HG02884 (cell line): ENCODE results near the gene ORM2.
"Not testable (repeated sequence)": the region's sequence is repeated elsewhere in the genome, so short reads cannot be mapped to it uniquely, and the experiment has no call there.

Experiments used
- ATAC-seq: cut with Tn5 transposase; IDR thresholded peaks from one replicate; pipeline ENCODE4 v1.9.1; 2021; ENCODE audit warnings: mild to moderate bottlenecking, moderate library complexity; ENCODE audit not compliant: unreplicated experiment

ORM2 gene

DNA sequence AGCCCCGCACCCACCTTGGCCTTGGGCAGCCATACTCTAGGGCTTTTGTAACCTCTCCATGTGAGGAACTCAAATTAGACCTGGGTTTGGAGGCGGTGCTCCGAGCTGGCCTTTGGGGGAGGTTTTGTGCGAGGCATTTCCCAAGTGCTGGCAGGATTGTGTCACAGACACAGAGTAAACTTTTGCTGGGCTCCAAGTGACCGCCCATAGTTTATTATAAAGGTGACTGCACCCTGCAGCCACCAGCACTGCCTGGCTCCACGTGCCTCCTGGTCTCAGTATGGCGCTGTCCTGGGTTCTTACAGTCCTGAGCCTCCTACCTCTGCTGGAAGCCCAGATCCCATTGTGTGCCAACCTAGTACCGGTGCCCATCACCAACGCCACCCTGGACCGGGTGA lies at the start of gene ORM2:
Gene ORM2, plus strand, starts transcription at position 245 of the 398 bp plus-strand sequence. Its CDS starts 36 bp downstream, at position 281.
- ATAC-seq: not testable (repeated sequence)

DNA sequence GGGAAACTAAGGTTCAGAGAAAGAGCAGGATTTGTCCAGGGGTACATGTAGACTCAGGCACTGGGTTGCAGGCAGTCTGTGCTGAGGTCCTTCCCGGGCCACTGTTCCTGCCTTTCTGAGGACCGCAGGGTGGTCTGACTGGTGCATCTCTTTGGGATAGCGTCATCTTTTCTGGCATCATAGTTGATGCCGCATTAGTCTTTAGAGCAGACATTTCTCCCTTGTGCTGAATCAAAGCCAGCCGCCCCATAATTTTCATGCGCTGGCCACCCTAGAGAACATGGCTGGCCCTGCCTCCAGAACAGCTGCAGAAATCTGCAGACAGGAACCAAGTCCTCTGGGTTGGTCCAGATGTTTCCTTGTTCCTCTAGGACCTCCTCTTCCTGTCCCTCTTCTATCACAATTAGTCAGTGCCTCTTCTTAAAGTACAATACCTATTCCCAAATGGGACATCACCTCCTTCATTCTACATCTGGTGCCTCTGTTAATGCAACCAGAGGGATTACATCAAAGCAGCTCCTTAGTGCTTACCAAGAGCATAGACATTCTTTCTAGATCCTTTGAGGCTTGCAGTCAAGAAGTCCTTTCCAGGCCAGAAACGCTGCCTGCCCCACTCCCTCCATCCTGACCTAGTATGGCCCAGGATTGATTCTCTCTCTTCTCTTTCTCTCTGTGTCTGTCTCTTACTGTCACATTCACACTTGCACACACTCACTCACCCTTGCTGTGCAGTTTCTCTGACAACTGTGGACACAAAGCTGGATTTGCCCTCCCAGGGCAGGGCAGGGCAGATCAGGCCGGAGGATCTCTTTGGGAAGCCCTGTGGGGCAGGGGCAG lies 48.8 kb upstream of the ORM2 start:
- no peak for ATAC-seq

GRCh38 chr9:114281473-114282103 lies 48.1 kb upstream of the ORM2 start:
- no peak for ATAC-seq

- no peak for ATAC-seq
Measured at GRCh38 chr9:114282104-114282485, 47.6 kb upstream of the ORM2 start.

DNA sequence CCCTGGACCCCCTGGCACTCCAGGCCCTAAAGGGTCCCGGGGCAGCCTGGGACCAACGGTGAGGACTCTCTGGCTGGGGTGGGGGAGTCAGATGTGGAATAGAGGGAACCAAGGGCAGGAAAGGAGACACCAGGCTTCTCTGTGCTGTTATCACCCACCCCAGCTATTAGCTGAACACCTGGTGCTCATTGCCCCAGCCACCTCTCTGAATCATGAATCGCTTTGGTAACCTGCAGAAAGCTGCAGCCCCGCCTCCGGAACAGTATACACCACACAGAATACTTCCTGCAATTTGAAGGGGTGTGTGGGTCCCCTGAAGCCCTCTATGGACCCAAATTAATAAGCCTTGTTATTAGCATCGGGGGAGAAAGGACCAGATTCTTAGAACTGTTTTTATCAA lies 47.2 kb upstream of the ORM2 start:
- ATAC-seq: no peak

DNA sequence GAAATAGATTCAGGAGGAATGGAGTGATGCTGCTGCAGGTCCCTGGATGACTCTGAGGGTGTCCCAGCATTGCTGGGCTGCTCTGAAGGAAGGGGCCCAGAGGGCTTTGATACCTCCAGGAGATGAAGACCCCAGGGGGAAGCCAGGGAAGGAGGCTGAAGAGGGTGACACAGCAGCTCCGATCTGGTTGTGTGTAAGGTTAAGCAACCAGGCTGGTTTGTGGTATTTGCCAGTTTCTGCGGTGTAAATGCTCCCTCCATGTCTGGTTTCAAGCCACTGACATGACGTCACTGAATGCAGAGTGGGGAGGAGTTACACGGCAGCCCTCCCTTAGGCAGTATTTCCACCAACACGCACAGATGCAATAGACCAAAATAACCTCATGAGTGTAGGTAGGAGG lies 46.7 kb upstream of the ORM2 start:
- ATAC-seq: no peak

- ATAC-seq: no peak
Measured at GRCh38 chr9:114283551-114284111, 46.0 kb upstream of the ORM2 start.

DNA sequence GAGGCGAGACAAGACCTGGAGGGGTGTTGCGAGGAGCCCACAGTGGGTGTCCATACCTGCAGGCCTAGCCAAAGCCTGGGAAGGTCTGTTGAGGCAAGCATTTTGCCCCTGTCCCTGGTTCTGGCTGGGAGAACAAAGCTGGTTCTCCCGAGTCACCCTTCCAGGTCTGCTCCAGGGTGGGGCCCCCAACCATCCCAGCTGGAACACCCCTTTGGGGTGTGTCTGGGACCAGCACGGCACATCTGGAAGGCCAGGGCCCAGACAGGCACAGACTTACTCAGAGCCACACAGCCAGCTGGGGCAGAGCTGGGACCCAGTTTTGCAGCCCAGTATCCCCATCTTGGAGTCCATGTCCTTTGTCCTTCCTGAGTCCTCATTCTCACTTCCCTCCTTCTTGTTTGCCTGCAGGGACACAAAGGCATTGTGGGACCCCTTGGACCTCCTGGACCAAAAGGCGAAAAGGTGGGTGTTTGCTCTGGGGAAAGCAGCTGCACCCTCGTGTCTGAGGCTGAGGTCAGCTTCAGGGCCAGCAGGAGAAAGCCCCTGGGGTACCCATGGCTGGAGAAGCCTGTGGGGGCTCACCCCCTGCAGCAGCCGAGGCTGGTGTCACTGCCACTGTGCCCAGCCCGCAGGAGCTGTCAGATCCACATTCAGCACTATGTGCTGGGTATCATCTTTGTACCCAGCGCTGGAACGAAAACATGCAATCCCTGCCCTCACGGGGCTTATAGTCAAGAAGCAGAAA lies 45.2 kb upstream of the ORM2 start:
- ATAC-seq: no peak

DNA sequence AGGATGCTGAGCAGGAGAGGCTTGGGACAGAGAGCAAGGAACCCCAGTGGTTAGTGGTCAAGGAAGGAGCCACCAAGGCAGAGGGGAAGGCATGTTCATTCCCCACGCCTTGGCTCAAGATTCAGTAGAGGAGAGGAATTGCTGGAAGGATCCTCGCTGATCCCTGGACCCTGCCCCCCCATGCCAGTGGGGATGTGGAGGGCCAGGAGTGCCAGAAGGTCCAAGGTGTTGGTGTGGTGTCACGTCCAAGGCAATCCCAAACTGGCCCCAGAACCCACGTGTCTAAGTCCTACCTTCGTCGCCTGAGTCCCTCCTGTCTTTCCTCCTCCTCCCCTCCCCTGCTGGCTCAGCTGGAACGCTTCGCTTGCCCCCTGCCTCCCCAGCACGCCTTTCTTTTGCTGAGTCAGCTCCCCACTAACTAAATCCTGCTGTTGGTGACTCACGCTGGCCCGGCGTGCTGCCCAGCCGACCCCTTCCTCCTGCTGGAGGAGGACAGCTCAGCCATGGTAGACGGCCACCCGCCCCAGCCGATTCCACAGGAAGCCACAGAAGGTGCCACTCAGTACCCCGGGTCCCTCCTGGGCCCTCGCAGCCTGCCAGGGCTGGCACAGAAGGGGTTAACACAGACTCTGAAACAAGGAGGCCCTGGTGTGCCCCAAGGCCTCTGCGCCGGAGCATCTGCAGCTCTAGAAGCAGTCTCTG lies 44.4 kb upstream of the ORM2 start:
- no peak for ATAC-seq

GRCh38 chr9:114286146-114286679 lies 43.5 kb upstream of the ORM2 start:
- no peak for ATAC-seq

DNA sequence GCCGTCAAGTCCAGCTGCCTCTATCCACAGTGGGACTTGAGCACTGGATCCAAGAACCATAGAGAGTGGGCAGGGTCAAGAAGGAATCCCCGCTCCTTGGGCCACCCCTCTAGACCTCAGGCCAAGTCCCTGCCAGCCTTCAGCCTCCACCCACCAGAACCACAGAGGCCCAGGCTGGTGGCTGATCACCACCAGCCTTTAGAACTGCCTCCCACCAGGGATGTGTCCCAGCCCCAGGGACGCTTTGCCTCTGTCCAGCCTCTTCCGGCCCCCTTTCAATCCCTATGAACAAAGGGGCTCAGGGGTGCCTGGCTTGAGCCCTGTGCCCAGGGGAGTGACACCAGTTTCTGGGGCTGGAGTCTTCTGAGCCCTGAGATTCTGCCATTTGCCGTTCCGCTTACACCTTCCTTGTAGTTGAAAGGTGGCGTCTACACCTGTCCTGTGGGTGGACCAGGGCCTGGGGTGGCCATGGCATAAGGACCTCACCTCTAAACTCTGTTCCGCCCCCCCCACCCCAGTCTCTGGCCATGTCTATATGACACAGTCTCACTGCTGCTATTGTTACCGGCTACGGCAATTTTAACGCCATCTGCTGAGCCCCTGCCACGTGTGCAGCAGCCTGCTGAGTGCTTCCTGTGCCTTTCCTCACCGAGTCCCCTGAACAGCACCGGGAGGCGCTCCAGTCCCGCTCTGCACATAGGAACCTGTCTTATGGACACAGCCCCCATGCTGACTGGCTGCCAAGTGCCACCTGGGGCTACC lies 42.5 kb upstream of the ORM2 start:
- no peak for ATAC-seq

GRCh38 chr9:114287763-114288192 lies 41.9 kb upstream of the ORM2 start:
- ATAC-seq: no peak

GRCh38 chr9:114288193-114289091 lies 41.2 kb upstream of the ORM2 start:
- no peak for ATAC-seq

DNA sequence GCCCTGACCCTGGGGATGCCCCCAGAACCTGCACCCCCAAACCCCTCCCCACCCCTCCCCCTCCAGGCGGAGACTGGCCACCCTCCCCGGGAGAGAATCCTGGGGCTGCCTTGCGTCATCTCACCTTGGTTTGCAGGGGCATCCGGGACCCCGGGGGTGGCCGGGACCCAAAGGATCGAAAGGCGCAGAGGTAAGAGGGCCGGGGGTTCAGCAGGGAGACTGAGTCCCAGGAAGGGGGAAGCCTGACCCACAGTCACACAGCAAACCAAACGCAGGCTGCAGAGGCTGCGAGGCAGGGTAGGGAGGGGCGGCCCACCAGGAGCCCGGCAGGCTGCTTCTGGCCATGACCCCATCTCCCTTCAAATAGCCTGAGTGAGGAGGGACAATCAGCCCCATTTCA lies 40.6 kb upstream of the ORM2 start:
- no peak for ATAC-seq

DNA sequence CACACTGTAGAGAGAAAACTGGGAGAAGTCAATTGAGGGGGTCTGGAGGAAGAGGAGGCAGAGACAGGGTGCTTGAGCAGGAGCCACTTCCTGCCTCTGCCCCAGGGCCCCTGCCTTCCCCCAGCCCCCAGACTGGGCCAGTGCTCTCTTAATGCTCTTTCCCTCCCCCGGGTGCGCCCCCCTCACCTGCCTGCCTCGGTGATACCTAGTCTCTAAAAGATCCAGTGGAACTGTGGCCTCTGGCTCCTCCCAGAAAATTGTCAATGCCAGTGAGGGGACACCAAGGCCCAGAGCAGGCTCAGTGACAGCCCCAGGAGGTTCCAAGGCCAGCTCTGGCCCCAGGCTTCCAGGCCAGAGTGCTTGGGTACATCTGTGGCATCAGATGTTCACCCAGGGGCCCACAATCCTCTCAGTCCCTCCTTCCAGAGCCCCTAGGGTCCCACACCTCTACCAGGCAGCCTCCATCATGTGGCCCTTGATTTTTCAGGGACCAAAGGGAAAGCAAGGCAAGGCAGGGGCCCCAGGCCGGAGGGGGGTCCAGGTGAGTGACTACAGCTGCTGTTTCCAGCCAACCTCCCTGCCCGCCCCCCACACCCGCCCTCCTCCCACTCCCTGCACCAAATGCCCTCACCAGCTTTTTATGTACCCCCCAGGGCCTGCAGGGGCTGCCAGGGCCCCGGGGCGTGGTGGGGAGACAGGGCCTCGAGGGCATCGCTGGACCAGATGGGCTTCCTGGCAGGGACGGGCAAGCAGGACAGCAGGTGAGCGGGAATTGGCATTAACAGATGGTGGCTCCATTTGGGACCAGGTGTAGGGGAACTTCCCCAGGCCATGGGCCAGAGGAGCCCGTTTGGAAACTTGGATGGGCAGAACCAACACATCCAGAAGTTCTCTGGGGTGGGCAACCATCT lies 39.8 kb upstream of the ORM2 start:
- no peak for ATAC-seq

GRCh38 chr9:114290561-114290986 lies 39.1 kb upstream of the ORM2 start:
- no peak for ATAC-seq

DNA sequence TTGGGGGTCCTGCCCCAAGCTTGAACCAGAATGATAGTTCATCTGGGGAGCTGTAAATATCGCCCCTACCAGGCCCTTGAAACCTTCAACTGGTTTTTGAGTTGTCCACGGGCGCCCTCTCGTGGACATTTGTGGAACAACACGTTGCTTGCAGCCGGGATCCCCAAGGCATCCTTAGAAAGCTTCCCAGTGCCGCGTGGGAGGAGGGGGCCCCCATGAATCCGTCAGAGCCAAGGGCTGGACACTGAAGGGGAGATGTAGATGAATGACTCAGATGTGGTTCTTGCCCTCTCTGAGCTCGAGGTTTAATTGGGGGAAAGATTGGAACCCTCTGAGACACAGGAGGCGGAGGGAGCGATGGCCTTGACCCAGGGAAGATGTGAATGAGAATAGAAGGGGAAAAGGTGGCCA lies 38.6 kb upstream of the ORM2 start:
- no peak for ATAC-seq
